GM12892 (cell line): Measurements from ENCODE around the gene TMEM205.
"Not testable (repeated sequence)": the region's sequence is repeated elsewhere in the genome, so short reads cannot be mapped to it uniquely, and the experiment has no call there.

ENCODE experiments used
- POLR2A ChIP-seq: IDR thresholded peaks from 2 replicates; pipeline ENCODE4 v1.6.1; 2011; ENCODE audit warnings: low read depth, low read length, control low read depth
- POLR2AphosphoS5 ChIP-seq: IDR thresholded peaks from 2 replicates; pipeline ENCODE4 v1.6.1; 2011; ENCODE audit warnings: low read depth, low read length, control low read depth

DNA sequence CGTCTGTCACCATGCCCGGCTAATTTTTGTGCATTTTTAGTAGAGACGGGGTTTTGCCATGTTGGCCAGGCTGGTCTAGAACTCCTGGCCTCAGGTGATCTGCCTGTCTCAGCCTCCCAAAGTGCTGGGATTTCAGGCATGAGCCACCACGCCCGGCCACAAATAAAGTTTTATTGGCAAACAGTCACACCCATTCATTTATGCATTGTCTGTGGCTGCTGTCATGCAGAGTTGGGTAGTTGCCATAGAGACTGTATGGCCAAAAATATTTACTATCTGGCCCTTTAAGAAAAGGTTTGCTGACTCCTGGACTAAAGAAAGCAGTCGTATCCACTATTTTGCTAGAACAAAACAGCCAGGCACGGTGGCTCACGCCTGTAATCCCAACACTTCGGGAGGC lies 12.2 kb downstream of the TMEM205 start:
- not testable (repeated sequence) for TF ChIP-seq POLR2AphosphoS5, POLR2A
